ENCODE data around the gene MYO1F.

DNA sequence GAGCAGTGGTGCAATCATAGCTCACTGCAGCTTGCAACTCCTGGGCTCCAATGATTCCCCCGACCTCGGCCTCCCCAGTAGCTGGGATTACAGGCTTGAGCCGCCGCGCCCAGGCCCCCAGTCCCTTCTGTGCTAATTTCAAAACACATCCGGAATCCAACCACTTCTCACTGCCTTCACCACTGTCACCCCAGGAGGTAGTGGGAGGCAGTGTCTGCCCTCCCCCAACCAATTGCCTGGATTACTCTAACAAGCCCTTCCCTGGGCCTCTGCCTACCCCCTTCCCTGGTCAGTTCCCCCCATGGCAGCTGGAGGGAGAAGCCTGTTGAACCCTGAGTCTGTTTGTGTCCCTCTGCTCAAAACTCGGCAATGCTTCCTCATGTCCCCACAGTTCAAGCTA lies 77.1 kb downstream of the MYO1F start:
- TF ChIP-seq CTCF (IDR thresholded peaks at IDR 0.05 in 2 of 3, conservative IDR thresholded peaks at IDR 0.05 in 1 of 3; ENCODE audit: control insufficient read depth in 2 of 3, extremely low read depth in 1 of 3, insufficient read depth in 1 of 3, low read depth in 3 of 3, low read length in 3 of 3): no peak
- no peak for TF ChIP-seq JUND (IDR thresholded peaks at IDR 0.05; ENCODE audit: low read depth, low read length)
- no peak for TF ChIP-seq POLR2AphosphoS5 (IDR thresholded peaks at IDR 0.05; ENCODE audit: low read length)
